GM19467 (cell line): ENCODE data around the gene CEACAM21.

Source experiments
- ATAC-seq: cut with Tn5 transposase; IDR thresholded peaks from one replicate; pipeline ENCODE4 v1.9.1; 2021; ENCODE audit warnings: mild to moderate bottlenecking, moderate library complexity; ENCODE audit not compliant: unreplicated experiment

The CEACAM21 gene

DNA sequence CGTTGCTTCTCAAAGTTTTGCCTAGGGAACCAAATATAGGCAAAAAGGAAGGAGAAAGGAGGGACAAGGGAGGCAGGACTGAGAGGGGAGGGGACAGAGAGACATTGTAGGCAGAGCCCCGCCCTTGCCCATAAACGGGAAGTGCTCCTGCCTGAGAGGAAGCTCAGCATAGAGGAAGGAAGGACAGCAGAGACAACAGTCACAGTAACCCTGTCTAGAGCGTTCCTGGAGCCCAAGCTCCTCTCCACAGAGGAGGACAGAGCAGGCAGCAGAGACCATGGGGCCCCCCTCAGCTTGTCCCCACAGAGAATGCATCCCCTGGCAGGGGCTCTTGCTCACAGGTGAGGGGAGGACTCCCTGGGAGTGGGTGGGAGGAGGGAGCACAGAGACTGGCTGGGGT, at the start of gene CEACAM21:
Gene CEACAM21, plus strand, starts transcription at position 169 of the 400 bp plus-strand sequence. Its CDS starts 109 bp downstream, at position 278.
- ATAC-seq: peak; percentile 63

DNA sequence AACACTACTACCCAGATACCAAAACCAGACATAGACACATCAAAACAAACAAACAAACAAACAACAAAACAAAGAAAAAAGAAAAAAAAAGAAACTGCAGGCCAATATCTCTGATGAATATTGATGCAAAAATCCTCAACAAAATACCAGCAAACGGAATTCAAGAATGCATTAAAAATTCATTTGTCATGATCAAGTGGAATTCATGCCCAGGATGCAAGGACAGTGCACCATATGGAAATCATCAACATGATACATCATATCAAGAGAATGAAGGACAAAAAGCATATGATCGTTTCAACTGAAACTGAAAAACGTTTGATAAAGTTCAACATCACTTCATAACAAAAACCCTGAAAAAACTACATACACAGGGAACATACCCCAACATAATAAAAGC, 48.9 kb upstream of the CEACAM21 start:
- no peak for ATAC-seq

DNA sequence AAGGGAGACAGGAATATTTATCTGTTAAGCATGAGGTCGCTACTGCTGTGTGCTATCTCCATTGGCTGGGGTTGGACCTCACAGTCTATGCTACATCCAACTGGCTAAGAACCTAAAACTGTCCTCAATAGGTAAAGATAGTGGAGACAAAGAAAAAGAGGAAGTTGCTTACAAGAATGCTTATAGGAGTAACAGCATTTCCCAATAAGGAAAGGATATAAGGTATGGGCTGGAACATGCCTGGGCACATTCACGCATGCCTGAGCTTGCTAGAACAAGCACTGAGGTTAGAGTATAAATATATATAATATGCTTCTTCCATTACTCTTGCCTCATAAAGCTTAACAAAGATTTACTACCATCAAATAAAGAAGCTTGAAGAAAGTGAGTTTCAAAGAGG, 47.9 kb upstream of the CEACAM21 start:
- no peak for ATAC-seq

DNA sequence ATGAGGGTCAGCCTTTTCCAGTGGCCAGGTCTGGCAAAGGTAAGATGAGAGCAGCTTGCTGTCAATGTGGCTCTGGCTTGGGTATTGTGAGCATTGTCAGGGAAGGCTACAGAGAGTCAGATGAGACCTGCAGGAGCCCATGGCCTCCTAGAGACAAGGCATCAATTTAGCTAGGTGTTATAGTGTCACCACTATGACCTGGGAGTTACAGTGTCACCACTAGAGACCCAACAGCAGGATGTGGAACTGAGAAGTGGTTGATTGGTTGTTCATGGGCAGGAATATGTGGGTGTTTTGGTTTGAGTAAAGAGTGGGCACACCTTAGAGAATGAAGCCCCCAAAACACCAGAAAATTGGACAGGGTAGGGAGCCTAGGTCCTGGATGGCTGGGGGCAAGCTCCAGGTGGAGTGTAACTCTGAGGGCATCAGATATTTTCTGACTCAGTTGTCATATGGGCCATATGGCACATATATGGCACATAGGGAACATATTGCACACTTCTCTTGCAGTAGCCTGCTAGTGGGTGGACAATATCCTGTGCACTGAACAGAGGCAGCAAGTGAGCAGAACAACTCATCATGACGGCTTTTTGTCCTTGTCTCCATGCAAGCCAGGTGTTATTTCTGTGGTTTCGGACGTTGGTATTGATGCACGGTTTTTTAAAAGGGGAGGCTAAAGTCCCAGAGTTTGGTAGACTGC, 46.3 kb upstream of the CEACAM21 start:
- no peak for ATAC-seq

DNA sequence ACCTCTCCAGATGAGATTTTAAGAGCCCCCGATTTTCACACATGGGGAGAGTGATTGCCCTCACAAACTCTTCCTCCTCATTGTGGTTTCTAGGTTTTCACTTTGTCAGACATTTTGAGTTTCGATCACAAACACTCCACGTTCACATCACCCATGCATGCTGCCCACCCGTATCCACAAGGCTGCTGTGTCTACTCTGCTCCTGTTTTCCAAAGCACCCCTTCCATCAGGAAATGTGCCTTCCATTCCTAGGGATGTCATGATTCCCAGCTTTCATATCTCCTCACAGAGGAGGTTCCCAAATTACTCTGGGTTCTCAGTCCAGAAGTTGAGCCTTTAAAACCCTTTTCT, 45.8 kb upstream of the CEACAM21 start:
- no peak for ATAC-seq

DNA sequence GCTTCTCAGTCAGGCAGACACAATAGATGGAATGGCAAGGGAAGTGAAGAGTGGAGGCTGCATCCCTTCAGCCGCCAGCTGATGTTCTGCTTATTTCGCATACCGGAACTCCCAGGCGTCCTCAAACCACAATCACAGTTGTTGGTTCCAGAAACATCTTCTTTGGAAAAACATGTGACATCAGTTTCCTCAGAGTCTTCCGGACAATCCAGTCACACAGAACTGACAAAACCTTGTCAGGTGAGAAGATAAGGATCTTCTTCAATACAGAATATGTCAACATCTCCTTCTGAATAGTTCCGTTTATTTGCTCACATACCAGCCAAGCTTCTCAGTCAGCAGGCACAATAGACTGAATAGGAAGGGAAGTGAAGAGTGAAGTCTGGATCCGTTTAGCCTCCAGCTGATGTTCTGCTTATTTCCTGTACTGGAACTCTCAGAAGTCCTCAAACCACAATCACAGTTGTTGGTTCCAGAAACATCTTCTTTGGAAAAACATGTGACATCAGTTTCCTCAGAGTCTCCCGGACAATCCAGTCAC, 45.1 kb upstream of the CEACAM21 start:
- no peak for ATAC-seq

DNA sequence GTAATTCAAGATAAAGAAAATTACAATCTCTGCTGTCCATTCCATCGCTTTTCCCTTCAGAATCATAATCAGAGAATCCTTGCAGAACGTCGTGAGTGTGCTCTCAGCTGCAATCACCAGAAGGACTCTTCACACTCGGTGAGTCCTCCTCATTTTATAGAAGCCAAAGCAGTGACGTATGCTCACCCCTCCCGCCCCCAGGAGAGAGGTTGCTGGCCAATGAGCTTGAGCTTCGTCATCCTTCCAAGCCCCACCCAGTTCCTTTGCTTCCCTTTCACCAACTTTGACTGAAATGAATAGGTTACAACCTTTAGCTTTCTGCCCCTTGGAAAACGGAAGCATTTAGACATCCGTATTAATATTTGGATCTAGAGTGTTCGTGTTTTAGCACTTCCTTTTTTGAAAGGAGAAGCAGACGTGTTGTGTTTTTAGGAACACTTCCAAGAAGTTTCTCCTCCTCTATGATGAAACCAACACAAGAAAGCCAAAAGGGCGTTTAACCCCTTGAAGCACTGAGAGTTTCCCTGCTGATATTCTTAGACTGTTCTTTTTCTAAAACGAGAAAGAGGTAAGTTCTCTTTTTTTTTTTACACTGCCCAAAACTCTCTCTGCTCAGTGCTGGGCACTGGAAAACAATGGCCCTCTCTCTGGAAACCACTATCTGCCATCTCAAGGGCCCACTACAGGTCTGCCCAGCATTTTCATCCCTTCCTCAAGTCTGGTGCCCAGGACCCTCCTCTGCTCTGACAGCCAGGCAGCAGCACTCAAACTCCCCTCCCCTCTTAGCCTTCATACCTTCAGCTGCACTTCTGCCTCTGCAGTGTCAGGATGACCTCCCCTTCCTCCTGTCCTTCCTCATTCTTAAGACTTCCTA, 44.3 kb upstream of the CEACAM21 start:
- ATAC-seq: no peak

DNA sequence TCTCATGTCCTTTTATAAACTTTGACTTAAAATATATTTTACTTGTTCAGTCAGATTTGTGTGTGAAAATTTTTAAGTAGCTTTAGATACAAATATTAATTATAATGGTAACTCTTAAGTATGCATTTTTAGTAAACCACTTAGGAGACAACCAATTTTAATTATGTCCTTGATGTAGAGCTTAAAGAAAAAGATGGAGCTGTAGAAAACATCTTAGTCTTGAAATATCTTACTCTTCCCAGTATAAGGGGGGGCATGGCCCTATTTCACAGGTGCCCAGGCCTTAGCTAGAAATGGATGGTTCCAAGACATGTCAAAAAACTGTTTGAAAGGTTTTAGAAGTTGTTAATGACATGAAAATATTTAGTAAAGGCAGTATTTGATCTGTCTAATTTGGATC, 43.4 kb upstream of the CEACAM21 start:
- no peak for ATAC-seq

DNA sequence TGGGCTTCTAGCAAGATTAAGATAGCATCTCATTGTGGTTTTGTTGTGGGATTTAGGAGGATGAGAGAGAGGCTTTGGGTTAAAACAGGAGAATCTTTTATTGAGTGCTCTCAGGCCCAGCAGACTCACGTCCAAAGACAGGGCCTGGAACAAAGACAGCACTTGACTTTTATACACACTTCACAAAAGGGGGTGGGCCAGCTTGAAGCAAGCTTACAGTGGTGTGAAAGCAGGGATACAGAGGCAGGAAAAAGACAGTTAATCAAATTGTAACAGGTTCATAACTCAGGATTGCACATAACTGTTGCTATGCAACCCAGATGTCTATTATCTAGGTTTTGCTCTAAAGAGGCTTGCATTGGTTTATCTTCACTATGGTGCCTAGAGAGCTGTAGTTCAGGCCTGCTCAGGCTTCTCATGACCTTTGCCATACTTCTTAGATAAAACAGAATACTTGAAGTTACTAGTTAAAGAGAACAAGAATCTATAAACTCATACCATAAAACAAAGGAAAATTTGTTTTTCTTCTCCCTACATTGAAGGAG, 42.2 kb upstream of the CEACAM21 start:
- no peak for ATAC-seq

DNA sequence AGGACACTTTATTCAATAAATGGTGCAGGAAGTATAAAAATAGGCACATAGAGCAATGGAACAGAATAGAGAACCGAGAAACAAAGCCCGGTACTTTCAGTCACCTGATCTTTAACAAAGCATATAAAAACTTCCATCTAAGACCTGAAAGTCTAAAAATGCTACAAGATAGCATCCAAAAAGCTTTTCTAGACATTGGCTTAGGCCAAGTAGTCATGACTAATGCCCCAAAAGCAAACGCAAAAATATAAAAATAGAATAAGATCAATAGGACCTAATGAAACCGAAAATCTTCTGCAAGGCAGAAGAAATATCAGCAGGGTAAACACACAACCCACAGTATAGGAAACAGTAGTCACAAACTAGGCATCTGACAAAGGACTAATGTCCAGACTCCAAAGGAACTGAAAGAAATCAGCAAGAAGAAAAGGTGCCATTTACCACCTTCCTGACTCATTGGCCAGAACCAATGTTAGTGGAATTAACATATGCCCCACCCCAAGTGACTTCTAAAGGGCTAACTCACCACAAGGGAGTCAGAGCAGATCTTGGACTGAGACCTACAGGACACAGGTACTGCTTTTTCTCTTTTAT, 40.8 kb upstream of the CEACAM21 start:
- ATAC-seq: peak; percentile 52

DNA sequence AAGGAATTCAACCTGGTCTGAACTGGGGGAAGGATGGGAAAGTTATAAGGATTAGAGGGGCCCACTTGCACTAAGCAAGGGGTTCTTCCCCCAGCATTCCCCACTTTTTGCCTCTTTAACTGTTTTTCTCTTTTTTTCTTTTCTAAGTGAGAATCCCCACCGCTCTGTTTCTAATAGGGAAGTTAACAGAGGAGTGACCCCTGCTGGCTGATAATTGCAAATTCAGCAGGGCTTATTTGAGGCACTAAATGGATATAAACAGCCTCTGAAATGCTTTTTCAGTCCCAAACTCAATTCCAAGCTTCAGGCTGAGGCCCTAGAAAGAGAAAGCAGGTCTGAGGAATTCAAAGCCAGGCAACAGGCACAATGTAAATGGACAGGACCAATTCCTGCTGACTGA, 38.2 kb upstream of the CEACAM21 start:
- ATAC-seq: no peak

DNA sequence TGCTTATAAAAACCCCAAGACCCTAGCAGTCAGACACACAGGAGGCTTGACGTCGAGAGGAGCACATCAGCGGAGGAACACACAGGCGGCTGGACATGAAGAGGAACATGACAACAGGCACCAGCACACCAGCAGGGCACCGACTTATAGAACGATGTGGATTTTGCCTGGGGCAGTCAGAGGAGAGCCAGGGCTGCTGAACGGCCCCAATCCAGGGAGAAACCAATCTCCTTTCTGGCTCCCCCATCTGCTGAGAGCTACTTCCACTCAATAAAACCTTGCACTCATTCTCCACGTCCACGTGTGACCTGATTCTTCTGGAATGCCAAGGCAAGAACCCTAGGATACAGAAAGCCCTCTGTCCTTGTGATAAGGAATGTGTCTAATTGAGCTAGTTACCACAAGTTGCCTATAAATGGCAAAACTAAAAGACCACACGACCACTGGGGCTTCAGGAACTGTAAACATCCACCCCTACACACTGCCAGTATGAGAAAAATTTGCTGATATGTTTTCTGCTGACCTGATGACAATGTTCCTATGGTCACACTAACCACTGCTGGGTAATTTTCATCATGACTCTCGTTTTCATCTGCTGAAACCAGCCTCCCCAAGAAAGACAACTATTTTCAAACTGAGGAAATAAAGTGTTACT, 35.8 kb upstream of the CEACAM21 start:
- no peak for ATAC-seq

DNA sequence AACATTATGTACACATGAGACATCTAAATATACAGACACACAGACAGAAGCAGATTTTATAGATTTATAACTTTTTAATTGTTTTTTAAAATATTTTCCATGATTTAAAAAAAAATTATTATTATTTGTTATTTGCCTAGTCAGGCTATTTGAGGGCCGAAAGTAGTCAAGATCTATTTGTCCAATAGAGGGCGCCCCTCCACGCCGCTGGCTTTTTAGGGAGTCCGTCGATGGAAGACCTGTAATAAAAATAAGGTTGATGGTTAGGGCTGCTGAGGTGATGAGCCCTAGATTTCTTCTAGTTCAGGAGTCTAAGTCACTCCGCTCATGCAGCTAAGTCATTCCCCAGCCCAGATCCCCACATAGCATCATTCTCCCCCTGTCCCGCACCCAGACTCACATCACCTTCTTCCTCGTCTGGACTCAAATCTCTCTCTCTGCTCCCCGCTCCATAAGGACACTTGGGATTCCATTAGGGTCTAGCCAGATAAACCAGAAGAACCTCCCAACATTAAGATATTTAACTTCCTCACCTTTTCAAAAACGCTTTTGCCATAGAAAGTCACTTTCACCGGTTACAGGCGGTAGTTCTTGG, 33.9 kb upstream of the CEACAM21 start:
- no peak for ATAC-seq

DNA sequence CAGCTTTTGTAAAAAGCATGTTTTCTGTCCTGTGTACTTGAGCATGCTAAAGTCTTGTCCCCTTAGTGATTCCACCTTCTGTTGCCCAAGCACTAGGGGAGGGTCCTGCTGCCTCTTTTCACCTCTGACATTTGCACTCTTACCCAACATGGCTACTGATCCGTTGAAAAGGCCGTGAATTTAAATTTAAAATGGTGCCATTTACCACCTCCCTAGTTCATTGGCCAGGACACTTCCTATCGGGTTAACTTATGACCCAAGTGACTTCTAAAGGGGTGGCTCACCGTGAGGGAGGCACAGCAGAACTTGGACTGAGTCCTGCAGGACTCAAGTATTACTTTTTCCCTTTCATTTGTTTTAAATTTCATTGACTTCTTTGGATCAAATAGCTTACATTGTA, 33.3 kb upstream of the CEACAM21 start:
- ATAC-seq: no peak

DNA sequence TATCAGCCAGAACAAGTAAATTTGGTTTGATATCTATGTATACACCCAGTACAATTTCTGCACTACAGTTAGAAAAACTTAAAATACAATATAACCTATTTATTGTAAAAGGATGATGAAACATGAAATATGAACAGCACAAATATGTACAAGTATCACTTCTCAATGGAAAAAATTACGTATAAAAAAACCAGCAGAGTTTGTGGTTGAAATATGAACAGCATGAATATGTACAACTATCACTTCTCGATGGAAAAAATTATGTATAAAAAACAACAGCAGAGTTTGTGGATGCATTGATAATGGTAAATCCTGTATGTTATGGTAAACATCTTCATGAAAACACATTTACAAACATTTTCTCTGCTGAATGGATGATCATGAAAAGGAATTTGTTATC, 32.4 kb upstream of the CEACAM21 start:
- no peak for ATAC-seq

DNA sequence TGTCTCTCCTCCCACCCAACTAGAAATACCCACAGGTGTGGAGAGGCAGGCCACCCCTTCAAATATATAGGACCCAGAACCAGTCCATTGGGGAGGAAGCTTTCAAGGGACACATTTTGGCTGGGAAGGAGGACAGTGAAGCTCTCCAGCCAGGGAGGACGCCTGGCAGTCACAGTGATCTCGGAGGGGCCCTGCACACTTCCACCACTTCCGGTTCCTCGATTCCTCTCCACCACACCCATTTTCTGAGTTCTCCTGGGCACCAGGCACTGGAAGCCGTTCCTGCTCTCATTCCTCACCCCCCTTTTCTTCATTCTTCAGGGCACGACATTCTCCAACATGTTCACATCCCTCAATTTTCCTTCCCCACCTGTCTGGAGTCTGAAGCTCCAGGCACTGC, 30.4 kb upstream of the CEACAM21 start:
- no peak for ATAC-seq

DNA sequence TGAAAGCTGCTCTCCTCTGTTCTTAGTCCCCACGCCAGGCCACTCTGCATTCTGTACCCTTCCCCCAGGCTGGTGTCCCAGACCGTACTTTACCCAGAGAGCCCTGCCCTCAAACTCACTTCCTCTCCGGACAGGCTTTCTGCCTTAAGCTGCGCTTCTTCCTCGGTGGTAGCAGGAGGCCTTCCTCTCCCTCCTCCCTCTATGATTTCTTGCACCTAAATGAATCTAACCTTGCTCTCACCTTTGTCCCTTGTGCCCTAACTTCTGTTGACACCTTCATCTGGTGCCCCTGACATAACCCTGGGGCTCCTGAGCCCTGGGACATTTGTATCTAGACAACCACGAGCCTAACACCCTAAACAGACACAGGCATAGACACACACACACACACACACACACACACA, 29.6 kb upstream of the CEACAM21 start:
- ATAC-seq: no peak

DNA sequence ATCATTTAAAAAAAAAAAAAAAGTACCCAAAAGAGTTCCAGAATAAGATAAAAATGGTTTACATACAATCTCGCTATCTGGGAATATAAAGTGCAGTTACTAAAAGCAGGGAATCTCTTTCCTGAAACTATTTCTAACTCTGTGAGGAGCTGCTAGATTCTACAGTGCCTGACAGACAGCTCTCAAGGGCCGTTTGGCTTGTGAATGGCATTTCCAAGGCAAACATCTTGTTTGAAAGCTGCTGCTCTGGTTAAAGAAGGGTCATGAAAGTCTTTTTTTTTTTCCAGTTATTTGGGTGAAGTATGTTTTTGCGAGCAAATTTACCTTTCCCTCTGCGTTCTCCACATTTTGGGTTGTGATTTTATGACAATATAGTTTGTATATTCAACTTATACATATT, 29.0 kb upstream of the CEACAM21 start:
- no peak for ATAC-seq

DNA sequence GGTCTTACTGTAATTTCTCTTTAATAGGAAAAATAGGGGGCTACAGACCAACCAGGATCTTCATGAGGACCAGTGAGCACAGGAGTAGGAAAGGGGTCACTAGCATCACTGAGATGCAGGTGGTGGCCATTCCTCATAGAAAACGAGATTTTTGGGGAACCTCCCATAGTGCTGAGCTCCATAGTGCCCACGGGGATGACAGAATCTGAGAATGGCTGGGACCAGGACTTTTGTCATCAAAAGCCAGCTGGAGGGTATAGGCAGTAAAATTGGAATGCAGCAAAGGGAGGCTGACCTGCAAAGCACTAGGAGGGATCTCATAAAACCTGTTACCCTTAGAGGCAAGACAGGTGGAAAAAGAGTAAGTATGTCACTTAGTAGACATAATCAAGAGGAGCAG, 28.4 kb upstream of the CEACAM21 start:
- no peak for ATAC-seq

DNA sequence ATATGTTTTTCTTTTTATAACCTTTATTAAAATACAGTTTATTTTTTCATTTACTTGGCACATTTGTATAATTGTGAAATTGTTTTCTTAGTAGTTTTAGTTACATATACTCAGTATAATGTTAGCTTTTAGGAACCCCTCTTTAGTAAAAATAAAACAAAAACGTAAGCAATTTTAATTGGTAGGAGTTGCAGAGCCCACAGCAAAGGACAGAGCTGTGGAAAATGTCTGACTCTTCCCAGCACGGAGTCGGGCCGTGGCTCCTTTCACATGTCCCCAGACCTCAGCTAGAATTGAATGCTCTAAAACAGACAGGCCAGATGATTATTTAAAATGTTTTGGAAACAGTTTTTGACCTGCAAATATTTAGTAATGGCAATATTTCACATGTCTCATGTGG, 27.9 kb upstream of the CEACAM21 start:
- no peak for ATAC-seq
